Neutrophil (primary cell): Measurements from ENCODE around the gene EMC8.

ENCODE experiments used
- H3K27ac ChIP-seq: fragments of 200-600 bp; sonication (generic); 2 replicates; pipeline ENCODE4 v1.5.1; 2016; ENCODE audit warnings: mild to moderate bottlenecking, moderate library complexity
- H3K27me3 ChIP-seq: fragments of 200-600 bp; sonication (generic); 2 replicates; pipeline ENCODE4 v1.6.0; 2016; ENCODE audit warnings: mild to moderate bottlenecking
- H3K36me3 ChIP-seq: fragments of 200-600 bp; sonication (generic); 2 replicates; pipeline ENCODE4 v1.5.1; 2017
- H3K4me1 ChIP-seq, 2 experiments: fragments of 200-600 bp in 1 of 2; sonication (generic) in 1 of 2; 1 replicate in 1 of 2; 2 replicates in 1 of 2; pipeline versions ENCODE4 v1.5.1 to v1.6.1; 2013 to 2016; ENCODE audit warnings: low read depth in 1 of 2, low read length in 1 of 2, mild to moderate bottlenecking in 1 of 2, moderate library complexity in 1 of 2; ENCODE audit not compliant: control insufficient read depth in 1 of 2, insufficient read depth in 1 of 2
- H3K4me3 ChIP-seq, 2 experiments: fragments of 200-600 bp in 1 of 2; sonication (generic) in 1 of 2; 1 replicate in 1 of 2; 2 replicates in 1 of 2; pipeline ENCODE4 v1.5.1; 2013 to 2016; ENCODE audit warnings: low read depth in 1 of 2, low read length in 1 of 2, mild to moderate bottlenecking in 1 of 2, moderate library complexity in 1 of 2
- H3K9me3 ChIP-seq: fragments of 200-600 bp; sonication (generic); 2 replicates; pipeline ENCODE4 v1.5.1; 2016
- CTCF ChIP-seq: fragments of 200-600 bp; sonication (generic); IDR thresholded peaks from 2 replicates; pipeline ENCODE4 v1.5.1; 2016; ENCODE audit warnings: antibody characterized with exemption

Gene EMC8

GRCh38 chr16:85757341-85757822, 42.0 kb downstream of the EMC8 start:
- H3K36me3 ChIP-seq: no peaks in the 10 kb centered on the region
- peaks cover 5% of the 10 kb centered on the region for H3K27me3 ChIP-seq
- no peak overlapping the region for H3K27ac ChIP-seq
- peaks cover 46 to 47% of the 10 kb centered on the region in 2 experiments for H3K4me1 ChIP-seq
- no peak for TF ChIP-seq CTCF
- no peaks in the 10 kb centered on the region for H3K9me3 ChIP-seq
- no peak overlapping the region for H3K4me3 ChIP-seq

GRCh38 chr16:85755929-85756768, 43.2 kb downstream of the EMC8 start:
- H3K27ac ChIP-seq: no peak overlapping the region
- H3K4me1 ChIP-seq: peaks cover 43 to 44% of the 10 kb centered on the region in 2 experiments
- no peaks in the 10 kb centered on the region for H3K9me3 ChIP-seq
- no peak overlapping the region for H3K4me3 ChIP-seq
- no peaks in the 10 kb centered on the region for H3K36me3 ChIP-seq
- H3K27me3 ChIP-seq: peaks cover 17% of the 10 kb centered on the region
- no peak for TF ChIP-seq CTCF

GRCh38 chr16:85754413-85754812, 44.9 kb downstream of the EMC8 start:
- H3K27me3 ChIP-seq: peaks cover 29% of the 10 kb centered on the region
- no peak overlapping the region for H3K4me3 ChIP-seq
- no peak overlapping the region for H3K27ac ChIP-seq
- peaks cover 35 to 38% of the 10 kb centered on the region in 2 experiments for H3K4me1 ChIP-seq
- no peaks in the 10 kb centered on the region for H3K9me3 ChIP-seq
- no peak for TF ChIP-seq CTCF
- no peaks in the 10 kb centered on the region for H3K36me3 ChIP-seq

GRCh38 chr16:85753976-85754375, 45.4 kb downstream of the EMC8 start:
- Histone ChIP-seq H3K27me3 (peaks cover 30% of the 10 kb centered on the region), H3K4me1 (peaks cover 31 to 33% of the 10 kb centered on the region in 2 experiments), H3K27ac (no peak overlapping the region), H3K4me3 (no peak overlapping the region), H3K36me3 (no peaks in the 10 kb centered on the region), H3K9me3 (no peaks in the 10 kb centered on the region)
- TF ChIP-seq CTCF: no peak

GRCh38 chr16:85753559-85753958, 45.8 kb downstream of the EMC8 start:
- Histone ChIP-seq H3K36me3 (no peaks in the 10 kb centered on the region), H3K27me3 (peaks cover 30% of the 10 kb centered on the region), H3K4me3 (no peak overlapping the region), H3K9me3 (no peaks in the 10 kb centered on the region), H3K27ac (no peak overlapping the region), H3K4me1 (peaks cover 27 to 29% of the 10 kb centered on the region in 2 experiments)
- no peak for TF ChIP-seq CTCF
